Body of pancreas (tissue), 4 donors: ENCODE results near the gene LEFTY1. TPM values are rescaled to one million over a fixed set of nuclear protein-coding genes. Genes with fewer than 3 reads are reported as not detected.

Source experiments
- ATAC-seq: fragments of 150-250 bp; one replicate; pipeline ENCODE4 v1.9.1; 2016
- DNase-seq, 4 donors: peaks; one replicate each; pipeline ENCODE4 v3.0.0-alpha.2; 2019
- H3K27ac ChIP-seq, 4 donors: fragments of 200-600 bp; sonication (generic); 1 replicate in 3 of 4; 2 replicates in 1 of 4; pipeline versions ENCODE4 v1.5.1 to v1.6.1; 2016 to 2019; ENCODE audit warnings: mild to moderate bottlenecking in 1 of 4, mixed read lengths in 1 of 4, moderate library complexity in 1 of 4
- H3K27me3 ChIP-seq, 2 donors: fragments of 200-600 bp; sonication (generic); one replicate each; pipeline ENCODE4 v1.6.0; 2016; ENCODE audit warnings: mild to moderate bottlenecking in 1 of 2
- H3K36me3 ChIP-seq, 2 donors: fragments of 200-600 bp; sonication (generic); replicated peaks in 1 of 2; 2 replicates each; pipeline ENCODE4 v1.5.1; 2016; ENCODE audit warnings: low read depth in 2 of 2; ENCODE audit not compliant: insufficient read depth in 1 of 2
- H3K4me1 ChIP-seq: fragments of 200-600 bp; sonication (generic); one replicate; pipeline ENCODE4 v1.6.0; 2016
- H3K4me3 ChIP-seq, 2 donors: fragments of 200-600 bp; sonication (generic); 1 replicate in 1 of 2; 2 replicates in 1 of 2; pipeline ENCODE4 v1.5.1; 2016 to 2019
- H3K9me3 ChIP-seq, 3 donors: fragments of 200-600 bp; sonication (generic); 1 replicate in 2 of 3; 2 replicates in 1 of 3; pipeline ENCODE4 v1.5.1; 2016
- POLR2A ChIP-seq, 3 donors: fragments of 450-650 bp; IDR thresholded peaks; one replicate each; pipeline ENCODE4 v1.6.1; 2016; ENCODE audit warnings: antibody characterized with exemption in 3 of 3, mild to moderate bottlenecking in 2 of 3
- WGBS, 2 donors: methylation state at CpG; one replicate each; pipeline ENCODE4 v1.1.5; 2017; 5-methylcytosine and 5-hydroxymethylcytosine counted together
- intact Hi-C: fragments of 100-400 bp; cut with DNase I; formaldehyde crosslinking; loops from one replicate; pipeline ENCODE4 v1.15.1; 2023
- total RNA-seq, 2 donors: library from RNA; depleted of rRNA; stranded (reverse); fragments of >200 nt; gene quantifications; one replicate each; pipeline ENCODE4 v1.1.0, GENCODE V29; 2016
- TF ChIP-seq, protein P1 (sequence below), 7 experiments: fragments of 450-650 bp in 4 of 7; fragments of 200-600 bp in 3 of 7; sonication (generic) in 3 of 7; IDR thresholded peaks; one replicate each; pipeline ENCODE4 v1.5.1; 2016 to 2019; ENCODE audit warnings: antibody characterized with exemption in 7 of 7

The LEFTY1 gene
- total RNA-seq, 2 donors from 2014 or later: 138 to 153 TPM

DNA sequence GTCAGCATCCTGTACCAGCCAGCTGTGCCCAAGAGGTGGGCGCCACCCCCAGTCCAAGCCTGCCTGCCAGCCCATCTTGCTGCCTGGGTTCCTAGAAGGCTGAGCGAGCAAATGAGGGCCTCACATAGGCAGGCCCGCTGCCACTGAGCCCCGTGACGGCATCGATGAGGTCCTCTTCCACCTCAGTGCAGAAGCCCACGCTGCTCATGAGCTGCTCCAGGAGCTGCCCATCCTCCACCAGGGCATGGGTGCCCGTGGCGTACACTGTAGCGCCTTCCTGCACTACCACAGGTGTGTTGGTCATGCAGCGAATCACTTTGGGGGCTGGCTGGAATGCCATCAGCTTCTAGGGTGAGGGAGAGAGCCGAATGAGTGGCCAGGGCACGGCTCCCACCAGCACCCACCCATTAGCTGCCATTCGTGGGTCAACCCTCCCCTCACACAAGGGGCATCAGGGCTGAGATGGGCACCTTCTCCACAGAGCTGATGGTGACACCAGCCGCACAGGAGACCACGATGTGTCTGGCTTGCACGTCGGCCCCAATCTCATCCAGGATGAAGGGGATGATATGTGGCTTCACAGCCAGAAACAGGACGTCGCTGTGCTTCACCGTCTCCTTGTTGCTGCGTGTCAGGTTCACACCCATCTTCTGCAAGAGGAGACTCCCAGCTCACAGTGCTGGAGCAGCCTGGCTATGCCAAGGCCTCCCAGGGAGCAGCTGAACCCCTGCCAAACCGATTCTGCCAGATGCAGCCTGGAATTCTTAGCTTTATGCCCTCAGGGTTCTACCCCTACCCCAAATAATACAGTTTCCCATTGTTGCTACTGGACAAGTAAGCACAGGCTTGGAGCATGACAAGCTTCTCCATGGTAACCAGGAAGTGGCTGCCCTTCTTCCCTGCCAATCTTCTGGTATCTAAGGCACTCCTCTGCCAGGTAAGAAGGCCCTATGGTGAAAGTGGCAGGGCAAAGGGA lies 33.1 kb upstream of the LEFTY1 start:
- Histone ChIP-seq H3K4me1 (peaks cover 56% of the 10 kb centered on the region), H3K36me3 (no peaks in the 10 kb centered on the region), H3K4me3 (no peak overlapping the region), H3K27me3 (no peaks in the 10 kb centered on the region), H3K9me3 (no peaks in the 10 kb centered on the region), H3K27ac (peak overlapping the region; percentile 88 to 98 (median 96))
- DNase-seq: peak; percentile 61 to 78 (median 74)
- ATAC-seq: peak; percentile 34
- WGBS, 2 donors: 84 to 91% methylated on average over 10 to 23 of the region's 23 CpGs
- intact Hi-C loops: no loop called here
- peak in 1 of 3 donors; percentile 21 for TF ChIP-seq POLR2A (IDR thresholded peaks at IDR 0.05)
- TF ChIP-seq, protein P1, sequence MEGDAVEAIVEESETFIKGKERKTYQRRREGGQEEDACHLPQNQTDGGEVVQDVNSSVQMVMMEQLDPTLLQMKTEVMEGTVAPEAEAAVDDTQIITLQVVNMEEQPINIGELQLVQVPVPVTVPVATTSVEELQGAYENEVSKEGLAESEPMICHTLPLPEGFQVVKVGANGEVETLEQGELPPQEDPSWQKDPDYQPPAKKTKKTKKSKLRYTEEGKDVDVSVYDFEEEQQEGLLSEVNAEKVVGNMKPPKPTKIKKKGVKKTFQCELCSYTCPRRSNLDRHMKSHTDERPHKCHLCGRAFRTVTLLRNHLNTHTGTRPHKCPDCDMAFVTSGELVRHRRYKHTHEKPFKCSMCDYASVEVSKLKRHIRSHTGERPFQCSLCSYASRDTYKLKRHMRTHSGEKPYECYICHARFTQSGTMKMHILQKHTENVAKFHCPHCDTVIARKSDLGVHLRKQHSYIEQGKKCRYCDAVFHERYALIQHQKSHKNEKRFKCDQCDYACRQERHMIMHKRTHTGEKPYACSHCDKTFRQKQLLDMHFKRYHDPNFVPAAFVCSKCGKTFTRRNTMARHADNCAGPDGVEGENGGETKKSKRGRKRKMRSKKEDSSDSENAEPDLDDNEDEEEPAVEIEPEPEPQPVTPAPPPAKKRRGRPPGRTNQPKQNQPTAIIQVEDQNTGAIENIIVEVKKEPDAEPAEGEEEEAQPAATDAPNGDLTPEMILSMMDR (IDR thresholded peaks at IDR 0.05): no peak

DNA sequence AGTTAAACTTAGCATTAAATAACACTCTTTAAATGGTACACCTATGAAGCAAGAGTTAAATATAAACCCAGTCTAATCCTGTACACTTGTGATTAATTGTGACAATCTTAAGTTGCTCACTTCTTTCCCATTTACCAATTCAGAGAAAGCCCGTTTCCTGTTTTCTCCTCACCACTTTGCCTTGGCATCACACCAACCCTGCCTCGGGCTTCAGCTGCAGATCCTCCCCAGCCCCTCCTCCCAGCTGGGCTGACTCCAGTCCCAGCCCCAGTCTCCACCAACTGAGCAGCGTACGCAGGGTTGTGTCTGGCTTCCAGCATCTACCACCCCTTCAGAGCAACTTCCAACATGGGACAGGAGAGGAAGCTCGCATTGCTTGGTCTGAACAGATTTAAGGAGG lies 31.0 kb upstream of the LEFTY1 start:
- intact Hi-C loops: no loop called here
- H3K36me3 ChIP-seq: no peaks in the 10 kb centered on the region
- H3K27ac ChIP-seq: peak overlapping the region; percentile 55 to 98 (median 87)
- peaks cover 55% of the 10 kb centered on the region for H3K4me1 ChIP-seq
- peak; percentile 86 to 95 (median 94) for DNase-seq
- WGBS, 2 donors: 4 to 22% methylated on average over 4 to 5 of the region's 5 CpGs
- H3K4me3 ChIP-seq: no peak overlapping the region
- no peaks in the 10 kb centered on the region for H3K27me3 ChIP-seq
- H3K9me3 ChIP-seq: no peaks in the 10 kb centered on the region
- TF ChIP-seq POLR2A (IDR thresholded peaks at IDR 0.05): no peak
- TF ChIP-seq, protein P1 (IDR thresholded peaks at IDR 0.05): no peak
- peak; percentile 51 for ATAC-seq

DNA sequence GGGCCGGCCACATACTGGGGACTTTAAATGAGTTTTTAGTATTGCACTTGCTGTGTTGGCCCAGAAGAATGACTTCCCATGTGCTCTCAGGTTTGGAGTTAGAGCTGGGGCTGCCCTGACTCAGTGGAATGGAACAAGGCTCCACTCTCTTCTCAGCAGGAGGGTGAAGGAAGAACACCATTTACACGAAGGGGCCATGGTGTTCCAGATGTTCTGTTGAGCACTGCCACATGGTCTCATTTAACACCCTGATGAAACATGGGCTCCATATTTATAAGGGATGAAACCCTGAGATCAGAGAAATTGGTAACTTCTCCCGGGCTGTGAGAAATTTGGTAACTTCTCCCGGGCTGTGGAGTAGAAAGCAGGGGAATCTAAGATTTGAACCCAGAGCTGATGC lies 29.3 kb upstream of the LEFTY1 start:
- Histone ChIP-seq H3K4me3 (no peak overlapping the region), H3K36me3 (no peaks in the 10 kb centered on the region), H3K27me3 (no peaks in the 10 kb centered on the region), H3K27ac (no peak overlapping the region), H3K9me3 (no peaks in the 10 kb centered on the region), H3K4me1 (peaks cover 47% of the 10 kb centered on the region)
- no peak for TF ChIP-seq POLR2A (IDR thresholded peaks at IDR 0.05)
- ATAC-seq (no peak), DNase-seq (no peak)
- WGBS, 2 donors: 97 to 99% methylated on average over 4 of the region's 4 CpGs
- intact Hi-C loops: no loop called here

DNA sequence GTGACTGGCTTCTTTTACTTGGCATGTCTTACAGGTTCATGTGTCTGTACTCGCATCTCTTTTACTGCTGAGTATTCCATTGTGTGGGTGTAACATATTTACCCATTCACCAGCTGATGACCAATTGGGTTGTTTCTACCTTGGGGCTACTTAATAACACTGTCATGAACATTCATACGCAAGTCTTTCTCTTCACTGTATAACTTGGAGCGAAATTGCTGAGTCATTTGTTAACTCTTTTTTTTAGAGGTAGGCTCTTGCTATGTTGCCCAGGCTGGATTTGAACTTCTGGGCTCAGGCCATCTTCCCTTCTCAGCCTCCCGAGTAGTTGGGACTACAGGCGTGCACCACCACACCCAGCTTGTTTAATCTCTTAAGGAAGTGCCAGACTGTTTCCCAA lies 28.6 kb upstream of the LEFTY1 start:
- Histone ChIP-seq H3K9me3 (no peaks in the 10 kb centered on the region), H3K27ac (no peak overlapping the region), H3K4me1 (peaks cover 40% of the 10 kb centered on the region), H3K4me3 (no peak overlapping the region), H3K27me3 (no peaks in the 10 kb centered on the region), H3K36me3 (no peaks in the 10 kb centered on the region)
- intact Hi-C loops: no loop called here
- DNase-seq: no peak
- ATAC-seq: no peak
- no peak for TF ChIP-seq POLR2A (IDR thresholded peaks at IDR 0.05)
- TF ChIP-seq, protein P1 (IDR thresholded peaks at IDR 0.05): no peak
- WGBS, 2 donors: 85 to 86% methylated on average over 5 of the region's 5 CpGs

DNA sequence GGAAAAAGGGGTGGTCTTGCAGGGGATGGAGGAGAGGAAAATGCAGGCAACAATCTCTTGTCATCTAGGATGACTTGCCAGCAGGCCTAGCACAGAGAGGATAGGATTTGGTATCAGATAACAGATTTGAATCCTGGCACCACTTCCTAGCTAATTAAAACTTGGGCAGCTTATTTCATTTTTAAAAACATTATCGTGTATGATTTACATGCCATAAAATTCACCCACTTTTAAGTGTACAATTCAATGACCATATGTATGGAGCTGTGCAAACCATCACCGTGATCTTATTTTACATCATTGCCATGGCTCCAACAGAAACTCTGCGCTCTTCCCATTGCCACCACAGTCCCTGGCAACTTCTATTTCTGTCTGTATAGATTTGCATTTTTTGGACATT lies 28.2 kb upstream of the LEFTY1 start:
- intact Hi-C loops: no loop called here
- no peak for TF ChIP-seq POLR2A (IDR thresholded peaks at IDR 0.05)
- TF ChIP-seq, protein P1 (IDR thresholded peaks at IDR 0.05): no peak
- DNase-seq: no peak
- Histone ChIP-seq H3K4me3 (no peak overlapping the region), H3K27me3 (no peaks in the 10 kb centered on the region), H3K9me3 (no peaks in the 10 kb centered on the region), H3K36me3 (no peaks in the 10 kb centered on the region), H3K27ac (no peak overlapping the region), H3K4me1 (peaks cover 35% of the 10 kb centered on the region)
- no peak for ATAC-seq
- 81 to 93% methylated on average over 3 of the region's 3 CpGs for WGBS, 2 donors
